ENCODE results near the gene SGCE. TPM values are rescaled to one million over a fixed set of nuclear protein-coding genes. Genes with fewer than 3 reads are reported as not detected.

SGCE gene
- total RNA-seq, 1 experiment from 2014 or later = 33.8 TPM

DNA sequence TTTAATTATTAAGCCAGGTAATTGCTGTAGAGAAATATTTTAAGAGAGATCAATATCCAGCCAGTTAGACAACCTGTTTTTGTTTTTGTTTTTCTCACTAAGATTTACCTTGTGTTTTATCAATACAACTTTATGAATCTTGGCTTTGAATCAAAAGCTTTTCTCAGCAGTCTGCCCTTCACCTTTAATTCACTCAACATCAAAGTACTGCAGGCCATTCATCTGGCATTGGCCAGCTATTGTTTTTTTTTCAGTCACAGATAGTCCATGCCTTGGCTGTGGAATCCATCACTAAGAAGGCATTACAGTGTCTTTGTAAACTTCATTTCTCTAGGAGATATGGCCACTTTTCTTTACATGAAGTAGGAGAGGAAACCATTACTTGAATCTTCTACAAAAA is 20.2 kb downstream of the SGCE start:
- BruUV-seq (replicated peaks) = no TSS peak
- Mint-ChIP-seq H3K4me3 (ENCODE audit: low read depth, unreplicated experiment) (no peak overlapping the region), H3K36me3 (ENCODE audit: insufficient read depth, unreplicated experiment) (no peaks in the 10 kb centered on the region), H3K27ac (ENCODE audit: unreplicated experiment) (no peak overlapping the region), H3K27me3 (ENCODE audit: unreplicated experiment) (no peaks in the 10 kb centered on the region), H3K9me3 (ENCODE audit: low read depth, unreplicated experiment) (no peaks in the 10 kb centered on the region), H3K4me1 (ENCODE audit: low read depth, unreplicated experiment) (peaks cover 11% of the 10 kb centered on the region)
- intact Hi-C loops (cut with micrococcal nuclease; ENCODE audit: unreplicated experiment) = no loop called here
- CTCF ChIA-PET = no interaction called here
- DNase-seq = no peak
- TF ChIP-seq, protein P1, sequence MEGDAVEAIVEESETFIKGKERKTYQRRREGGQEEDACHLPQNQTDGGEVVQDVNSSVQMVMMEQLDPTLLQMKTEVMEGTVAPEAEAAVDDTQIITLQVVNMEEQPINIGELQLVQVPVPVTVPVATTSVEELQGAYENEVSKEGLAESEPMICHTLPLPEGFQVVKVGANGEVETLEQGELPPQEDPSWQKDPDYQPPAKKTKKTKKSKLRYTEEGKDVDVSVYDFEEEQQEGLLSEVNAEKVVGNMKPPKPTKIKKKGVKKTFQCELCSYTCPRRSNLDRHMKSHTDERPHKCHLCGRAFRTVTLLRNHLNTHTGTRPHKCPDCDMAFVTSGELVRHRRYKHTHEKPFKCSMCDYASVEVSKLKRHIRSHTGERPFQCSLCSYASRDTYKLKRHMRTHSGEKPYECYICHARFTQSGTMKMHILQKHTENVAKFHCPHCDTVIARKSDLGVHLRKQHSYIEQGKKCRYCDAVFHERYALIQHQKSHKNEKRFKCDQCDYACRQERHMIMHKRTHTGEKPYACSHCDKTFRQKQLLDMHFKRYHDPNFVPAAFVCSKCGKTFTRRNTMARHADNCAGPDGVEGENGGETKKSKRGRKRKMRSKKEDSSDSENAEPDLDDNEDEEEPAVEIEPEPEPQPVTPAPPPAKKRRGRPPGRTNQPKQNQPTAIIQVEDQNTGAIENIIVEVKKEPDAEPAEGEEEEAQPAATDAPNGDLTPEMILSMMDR (IDR thresholded peaks at IDR 0.05; ENCODE audit: unreplicated experiment) = no peak

DNA sequence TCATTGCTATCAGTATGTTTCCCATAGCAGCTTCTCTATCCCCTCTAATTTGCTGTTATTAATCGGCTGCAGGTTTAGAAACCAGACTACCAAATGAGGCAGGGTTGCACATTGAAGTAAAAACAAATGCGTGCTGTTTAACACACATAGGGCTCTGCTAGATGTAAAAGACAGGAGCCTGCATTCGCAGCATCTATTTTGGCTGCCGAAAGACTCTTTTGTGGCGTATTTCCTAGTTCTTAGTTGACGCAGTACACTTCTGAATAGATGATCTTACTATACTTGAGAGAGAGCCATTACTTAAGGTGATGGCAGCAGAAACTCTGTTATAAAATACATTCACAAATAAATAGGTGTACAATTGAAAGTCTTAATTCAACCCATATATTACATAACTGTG is 21.4 kb downstream of the SGCE start:
- intact Hi-C loops (cut with micrococcal nuclease; ENCODE audit: unreplicated experiment) = no loop called here
- Mint-ChIP-seq H3K4me1 (ENCODE audit: low read depth, unreplicated experiment) (peaks cover 9% of the 10 kb centered on the region), H3K27ac (ENCODE audit: unreplicated experiment) (no peak overlapping the region), H3K4me3 (ENCODE audit: low read depth, unreplicated experiment) (no peak overlapping the region), H3K9me3 (ENCODE audit: low read depth, unreplicated experiment) (no peaks in the 10 kb centered on the region), H3K27me3 (ENCODE audit: unreplicated experiment) (no peaks in the 10 kb centered on the region), H3K36me3 (ENCODE audit: insufficient read depth, unreplicated experiment) (no peaks in the 10 kb centered on the region)
- TF ChIP-seq, protein P1 (IDR thresholded peaks at IDR 0.05; ENCODE audit: unreplicated experiment) = no peak
- CTCF ChIA-PET = no interaction called here
- no TSS peak for BruUV-seq (replicated peaks)
- no peak for DNase-seq

DNA sequence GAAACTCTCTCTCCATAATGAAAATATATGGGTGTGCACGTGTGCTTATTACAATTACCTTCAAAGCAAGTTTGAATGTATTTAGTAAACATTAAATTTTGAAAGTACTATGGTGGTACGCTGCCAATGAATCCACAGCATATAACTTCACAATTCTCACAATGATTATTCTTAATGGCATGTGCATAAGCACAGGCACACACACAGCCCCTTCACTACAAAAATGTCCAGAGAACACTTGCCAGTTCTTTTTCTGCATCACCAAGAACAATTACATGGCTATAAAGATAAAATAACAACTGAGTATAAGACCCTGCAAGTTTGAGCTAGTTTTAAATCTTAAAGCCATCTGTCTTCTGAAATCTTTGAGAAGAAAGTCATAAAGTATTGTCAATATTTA is 22.2 kb downstream of the SGCE start:
- Mint-ChIP-seq H3K27me3 (ENCODE audit: unreplicated experiment) (no peaks in the 10 kb centered on the region), H3K36me3 (ENCODE audit: insufficient read depth, unreplicated experiment) (no peaks in the 10 kb centered on the region), H3K27ac (ENCODE audit: unreplicated experiment) (no peak overlapping the region), H3K4me1 (ENCODE audit: low read depth, unreplicated experiment) (peaks cover 9% of the 10 kb centered on the region), H3K9me3 (ENCODE audit: low read depth, unreplicated experiment) (no peaks in the 10 kb centered on the region), H3K4me3 (ENCODE audit: low read depth, unreplicated experiment) (no peak overlapping the region)
- TF ChIP-seq, protein P1 (IDR thresholded peaks at IDR 0.05; ENCODE audit: unreplicated experiment) = no peak
- DNase-seq = no peak
- intact Hi-C loops (cut with micrococcal nuclease; ENCODE audit: unreplicated experiment) = no loop called here
- BruUV-seq (replicated peaks) = no TSS peak
- CTCF ChIA-PET = no interaction called here

DNA sequence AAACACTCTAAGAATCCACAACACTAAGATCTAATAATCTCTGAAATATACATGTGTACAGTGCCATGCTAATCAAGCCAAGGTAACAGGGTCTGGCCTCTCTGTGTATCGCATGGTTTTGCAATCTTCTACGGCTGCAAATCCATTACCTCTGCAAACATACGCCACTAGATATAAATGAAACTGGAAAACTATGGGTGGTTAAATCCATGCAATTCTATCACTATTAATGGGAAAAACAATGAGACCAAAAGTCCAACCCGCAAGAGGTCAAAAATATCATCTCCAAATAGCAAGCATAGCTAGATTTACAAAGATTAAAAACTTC is 23.0 kb downstream of the SGCE start:
- H3K27ac Mint-ChIP-seq (ENCODE audit: unreplicated experiment) = no peak overlapping the region
- intact Hi-C loops (cut with micrococcal nuclease; ENCODE audit: unreplicated experiment) = no loop called here
- peaks cover 9% of the 10 kb centered on the region for H3K4me1 Mint-ChIP-seq (ENCODE audit: low read depth, unreplicated experiment)
- CTCF ChIA-PET = no interaction called here
- no peak overlapping the region for H3K4me3 Mint-ChIP-seq (ENCODE audit: low read depth, unreplicated experiment)
- TF ChIP-seq, protein P1 (IDR thresholded peaks at IDR 0.05; ENCODE audit: unreplicated experiment) = no peak
- H3K9me3 Mint-ChIP-seq (ENCODE audit: low read depth, unreplicated experiment) = no peaks in the 10 kb centered on the region
- H3K27me3 Mint-ChIP-seq (ENCODE audit: unreplicated experiment) = no peaks in the 10 kb centered on the region
- no peak for DNase-seq
- H3K36me3 Mint-ChIP-seq (ENCODE audit: insufficient read depth, unreplicated experiment) = no peaks in the 10 kb centered on the region
- BruUV-seq (replicated peaks) = no TSS peak
